H9 (cell line): ENCODE data around the gene TENM4. TPM values are rescaled to one million over a fixed set of nuclear protein-coding genes. Genes with fewer than 3 reads are reported as not detected.

Experiments used
- DNase-seq: peaks from one replicate; pipeline ENCODE4 v3.0.0-alpha.2; 2017
- H2AFZ ChIP-seq: one replicate; pipeline ENCODE4 v1.6.1; 2013; ENCODE audit warnings: mild to moderate bottlenecking, low read length, control low read depth, moderate library complexity
- H2AK5ac ChIP-seq: 2 replicates; pipeline ENCODE4 v1.6.1; 2013; ENCODE audit warnings: low read length, control low read depth, mixed read lengths; ENCODE audit not compliant: insufficient read length
- H2BK120ac ChIP-seq: one replicate; pipeline ENCODE4 v1.6.1; 2013; ENCODE audit warnings: low read depth, mild to moderate bottlenecking, low read length, control low read depth, inconsistent platforms; ENCODE audit not compliant: poor library complexity, severe bottlenecking
- H2BK12ac ChIP-seq: 2 replicates; pipeline ENCODE4 v1.6.1; 2013; ENCODE audit warnings: low read length, control low read depth, mixed read lengths, low read depth; ENCODE audit not compliant: insufficient read length
- H2BK15ac ChIP-seq: 2 replicates; pipeline ENCODE4 v1.6.1; 2013; ENCODE audit warnings: low read depth, low read length, control low read depth
- H2BK20ac ChIP-seq: one replicate; pipeline ENCODE4 v1.6.1; 2013; ENCODE audit warnings: low read depth, mild to moderate bottlenecking, low read length, control low read depth, inconsistent platforms; ENCODE audit not compliant: poor library complexity, severe bottlenecking
- H2BK5ac ChIP-seq: 2 replicates; pipeline ENCODE4 v1.6.1; 2013; ENCODE audit warnings: low read length, control low read depth, mixed read lengths; ENCODE audit not compliant: insufficient read length
- H3K14ac ChIP-seq: 2 replicates; pipeline ENCODE4 v1.6.1; 2013; ENCODE audit warnings: low read length, control low read depth; ENCODE audit not compliant: insufficient read depth
- H3K18ac ChIP-seq: 2 replicates; pipeline ENCODE4 v1.6.1; 2013; ENCODE audit warnings: low read depth, mild to moderate bottlenecking, mixed read lengths, low read length, control low read depth; ENCODE audit not compliant: insufficient read length
- H3K23ac ChIP-seq: 2 replicates; pipeline ENCODE4 v1.6.1; 2013; ENCODE audit warnings: low read length, control low read depth, mixed read lengths, low read depth; ENCODE audit not compliant: insufficient read length
- H3K23me2 ChIP-seq: 2 replicates; pipeline ENCODE4 v1.6.1; 2013; ENCODE audit warnings: low read depth, mild to moderate bottlenecking, mixed read lengths, low read length, control low read depth; ENCODE audit not compliant: insufficient read length, poor library complexity, severe bottlenecking
- H3K27ac ChIP-seq: 2 replicates; pipeline ENCODE4 v1.5.1; 2013; ENCODE audit warnings: low read length, control low read depth, mixed read lengths, low read depth; ENCODE audit not compliant: insufficient read length
- H3K27me3 ChIP-seq: 2 replicates; pipeline ENCODE4 v1.6.1; 2013; ENCODE audit warnings: low read length, control low read depth, inconsistent platforms; ENCODE audit not compliant: insufficient read depth
- H3K4ac ChIP-seq: 2 replicates; pipeline ENCODE4 v1.6.1; 2013; ENCODE audit warnings: low read depth, mild to moderate bottlenecking, control low read depth, inconsistent platforms, low read length, moderate library complexity
- H3K4me1 ChIP-seq: 2 replicates; pipeline ENCODE4 v1.6.1; 2013; ENCODE audit warnings: low read length, control low read depth, inconsistent platforms; ENCODE audit not compliant: insufficient read depth
- H3K4me2 ChIP-seq: 2 replicates; pipeline ENCODE4 v1.6.1; 2013; ENCODE audit warnings: low read length, control low read depth, mixed read lengths; ENCODE audit not compliant: insufficient read length, insufficient read depth
- H3K56ac ChIP-seq: 2 replicates; pipeline ENCODE4 v1.6.1; 2013; ENCODE audit warnings: low read depth, mild to moderate bottlenecking, mixed read lengths, low read length, control low read depth; ENCODE audit not compliant: insufficient read length
- H3K79me1 ChIP-seq: 2 replicates; pipeline ENCODE4 v1.6.1; 2013; ENCODE audit warnings: low read depth, mild to moderate bottlenecking, moderate library complexity, low read length, control low read depth, inconsistent platforms; ENCODE audit not compliant: insufficient read depth, poor library complexity, severe bottlenecking
- H3K79me2 ChIP-seq: 2 replicates; pipeline ENCODE4 v1.6.1; 2013; ENCODE audit warnings: low read length, control low read depth, inconsistent platforms; ENCODE audit not compliant: insufficient read depth
- H3K9ac ChIP-seq: 2 replicates; pipeline ENCODE4 v1.6.1; 2013; ENCODE audit warnings: low read length, control low read depth, mixed read lengths; ENCODE audit not compliant: insufficient read length; ENCODE audit errors: extremely low read depth
- H3K9me3 ChIP-seq: one replicate; pipeline ENCODE4 v1.6.1; 2013; ENCODE audit warnings: low read depth, low read length, inconsistent platforms; ENCODE audit not compliant: control insufficient read depth
- H3T11ph ChIP-seq: one replicate; pipeline ENCODE4 v1.6.1; 2013; ENCODE audit warnings: mild to moderate bottlenecking, low read length, control low read depth, inconsistent platforms
- H4K20me1 ChIP-seq: one replicate; pipeline ENCODE4 v1.6.1; 2013; ENCODE audit not compliant: control insufficient read depth, insufficient read length, insufficient read depth
- H4K5ac ChIP-seq: 2 replicates; pipeline ENCODE4 v1.6.1; 2013; ENCODE audit warnings: low read depth, mild to moderate bottlenecking, mixed read lengths, low read length, control low read depth; ENCODE audit not compliant: insufficient read length
- H4K8ac ChIP-seq: replicated peaks from 2 replicates; pipeline ENCODE4 v1.6.1; 2013; ENCODE audit warnings: low read length, control low read depth, mixed read lengths, low read depth; ENCODE audit not compliant: insufficient read length
- H4K91ac ChIP-seq: 2 replicates; pipeline ENCODE4 v1.6.1; 2013; ENCODE audit warnings: low read depth, mild to moderate bottlenecking, moderate library complexity, mixed read lengths, low read length, control low read depth; ENCODE audit not compliant: insufficient read length
- H3K27ac Mint-ChIP-seq, 3 experiments: 2 replicates in 2 of 3; 3 replicates in 1 of 3; pipeline ENCODE4 v1.8.0; 2020 to 2021; ENCODE audit warnings: mixed read lengths in 3 of 3, mild to moderate bottlenecking in 1 of 3, moderate library complexity in 1 of 3
- H3K27me3 Mint-ChIP-seq: 2 replicates; pipeline ENCODE4 v1.8.0; 2021; ENCODE audit warnings: low read depth, mild to moderate bottlenecking, moderate library complexity, mixed read lengths
- H3K36me3 Mint-ChIP-seq, 3 experiments: 2 replicates in 2 of 3; 3 replicates in 1 of 3; pipeline ENCODE4 v1.8.0; 2020 to 2021; ENCODE audit warnings: low read depth in 3 of 3, mixed read lengths in 3 of 3; ENCODE audit not compliant: insufficient read depth in 1 of 3
- H3K4me1 Mint-ChIP-seq, 2 experiments: 2 replicates each; pipeline ENCODE4 v1.8.0; 2020; ENCODE audit warnings: mixed read lengths in 2 of 2
- H3K4me3 Mint-ChIP-seq, 2 experiments: 2 replicates in 1 of 2; 3 replicates in 1 of 2; pipeline ENCODE4 v1.8.0; 2020 to 2021; ENCODE audit warnings: mild to moderate bottlenecking in 2 of 2, mixed read lengths in 2 of 2, moderate library complexity in 1 of 2
- H3K9me3 Mint-ChIP-seq, 2 experiments: 2 replicates in 1 of 2; 3 replicates in 1 of 2; pipeline ENCODE4 v1.8.0; 2020; ENCODE audit warnings: mild to moderate bottlenecking in 2 of 2, mixed read lengths in 2 of 2, moderate library complexity in 1 of 2
- WGBS: extraction: QIAGEN DNeasy Blood & Tissue Kit; methylation state at CpG from one replicate; pipeline ENCODE4 v1.1.7; 2013; ENCODE audit warnings: missing lambda C conversion rate, low lambda C conversion rate, mixed read lengths; ENCODE audit not compliant: insufficient read length; ENCODE audit errors: extremely low coverage; 5-methylcytosine and 5-hydroxymethylcytosine counted together
- total RNA-seq: library from RNA; stranded (reverse); gene quantifications from 2 replicates; pipeline ENCODE4 v1.2.1, GENCODE V29; 2021
- TF ChIP-seq, protein P1 (sequence below): fragments of 200-600 bp; sonication (generic); conservative IDR thresholded peaks from 3 replicates; pipeline ENCODE4 v1.8.0; 2021; ENCODE audit warnings: antibody characterized with exemption, mild to moderate bottlenecking

The TENM4 gene
- total RNA-seq, 1 experiment from 2014 or later = 4.6 TPM

- H3K9me3 Mint-ChIP-seq = no peaks in the 10 kb centered on the region
- H2BK20ac ChIP-seq = no peak overlapping the region
- no peak overlapping the region for H2BK5ac ChIP-seq
- H4K8ac ChIP-seq = no peak overlapping the region
- H3K4me3 Mint-ChIP-seq = no peak overlapping the region
- H3K79me2 ChIP-seq = no peaks in the 10 kb centered on the region
- no peak overlapping the region for H3K4me2 ChIP-seq
- H3K27me3 Mint-ChIP-seq = peaks cover 51% of the 10 kb centered on the region
- H3K27me3 ChIP-seq = no peaks in the 10 kb centered on the region; the same call in 1 of the 2 replicates
- H2BK120ac ChIP-seq = no peak overlapping the region
- H3K27ac Mint-ChIP-seq = no peak overlapping the region
- H4K5ac ChIP-seq = no peak overlapping the region
- H3K9ac ChIP-seq = no peak overlapping the region
- H4K20me1 ChIP-seq = no peaks in the 10 kb centered on the region
- no peak overlapping the region for H3K4ac ChIP-seq
- H3K4me1 Mint-ChIP-seq = peaks cover 7 to 9% of the 10 kb centered on the region in 2 experiments; a peak in 3 of 4 replicates
- WGBS = no CpG with 5 or more reads among the region's 9 CpGs
- no peak overlapping the region for H3T11ph ChIP-seq
- H3K23me2 ChIP-seq = no peaks in the 10 kb centered on the region
- H3K36me3 Mint-ChIP-seq = no peaks in the 10 kb centered on the region
- H3K9me3 ChIP-seq = no peaks in the 10 kb centered on the region
- H3K27ac ChIP-seq = no peak overlapping the region
- H3K18ac ChIP-seq = no peak overlapping the region
- TF ChIP-seq, protein P1, sequence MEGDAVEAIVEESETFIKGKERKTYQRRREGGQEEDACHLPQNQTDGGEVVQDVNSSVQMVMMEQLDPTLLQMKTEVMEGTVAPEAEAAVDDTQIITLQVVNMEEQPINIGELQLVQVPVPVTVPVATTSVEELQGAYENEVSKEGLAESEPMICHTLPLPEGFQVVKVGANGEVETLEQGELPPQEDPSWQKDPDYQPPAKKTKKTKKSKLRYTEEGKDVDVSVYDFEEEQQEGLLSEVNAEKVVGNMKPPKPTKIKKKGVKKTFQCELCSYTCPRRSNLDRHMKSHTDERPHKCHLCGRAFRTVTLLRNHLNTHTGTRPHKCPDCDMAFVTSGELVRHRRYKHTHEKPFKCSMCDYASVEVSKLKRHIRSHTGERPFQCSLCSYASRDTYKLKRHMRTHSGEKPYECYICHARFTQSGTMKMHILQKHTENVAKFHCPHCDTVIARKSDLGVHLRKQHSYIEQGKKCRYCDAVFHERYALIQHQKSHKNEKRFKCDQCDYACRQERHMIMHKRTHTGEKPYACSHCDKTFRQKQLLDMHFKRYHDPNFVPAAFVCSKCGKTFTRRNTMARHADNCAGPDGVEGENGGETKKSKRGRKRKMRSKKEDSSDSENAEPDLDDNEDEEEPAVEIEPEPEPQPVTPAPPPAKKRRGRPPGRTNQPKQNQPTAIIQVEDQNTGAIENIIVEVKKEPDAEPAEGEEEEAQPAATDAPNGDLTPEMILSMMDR = no peak
- no peak overlapping the region for H2AFZ ChIP-seq
- no peak for DNase-seq
- no peaks in the 10 kb centered on the region for H3K79me1 ChIP-seq
- no peak overlapping the region for H3K56ac ChIP-seq
- no peak overlapping the region for H2AK5ac ChIP-seq
- H3K4me1 ChIP-seq = no peaks in the 10 kb centered on the region
- H2BK12ac ChIP-seq = no peak overlapping the region
- no peak overlapping the region for H3K23ac ChIP-seq
- no peak overlapping the region for H2BK15ac ChIP-seq
- no peak overlapping the region for H4K91ac ChIP-seq
- no peak overlapping the region for H3K14ac ChIP-seq
Observed at GRCh38 chr11:78920329-78920728, 520.5 kb downstream of the TENM4 start.
